ENCODE results near the gene SDF4.

The SDF4 gene

DNA sequence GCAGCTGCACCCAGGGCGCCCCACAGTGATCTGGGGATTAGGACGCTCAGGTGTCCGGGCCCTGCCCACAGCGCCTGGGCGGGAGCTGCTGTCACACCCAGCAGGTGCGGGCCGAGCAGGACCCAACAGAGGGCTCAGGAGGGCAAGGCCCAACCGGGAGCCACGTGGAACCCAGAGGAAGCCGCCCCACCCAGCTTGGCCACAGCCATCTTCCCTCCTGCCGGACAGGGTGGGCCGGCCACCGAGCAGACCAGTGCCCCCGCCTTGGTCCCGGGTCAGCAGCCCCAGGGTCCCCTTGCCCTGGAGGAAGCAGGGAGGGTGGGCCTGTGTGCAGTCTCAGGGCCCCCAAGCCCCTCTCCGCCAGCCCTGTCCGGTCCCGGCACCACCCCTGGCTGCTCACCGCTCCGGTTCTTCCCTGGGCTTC lies 64.4 kb downstream of the SDF4 start:
- Histone ChIP-seq H3K9me2 (ENCODE audit: low read depth, low read length) (no peaks in the 10 kb centered on the region), H3F3A (ENCODE audit: insufficient read depth, low read length) (no peaks in the 10 kb centered on the region), H3K9ac (ENCODE audit: low read length) (no peak overlapping the region), H3K4me3 (ENCODE audit: low read depth, low read length, poor library complexity, severe bottlenecking) (no peak overlapping the region), H4K20me1 (ENCODE audit: insufficient read depth, low read length) (no peaks in the 10 kb centered on the region), H3K36me3 (ENCODE audit: insufficient read depth, low read length) (no peaks in the 10 kb centered on the region), H3K27me3 (ENCODE audit: insufficient read depth, low read length) (peaks cover 5% of the 10 kb centered on the region), H3K9me3 (ENCODE audit: low read length) (no peaks in the 10 kb centered on the region), H2AFZ (ENCODE audit: low read length) (no peak overlapping the region), H3K4me1 (ENCODE audit: insufficient read depth, low read length, severe bottlenecking) (no peaks in the 10 kb centered on the region), H3K4me2 (ENCODE audit: low read length) (no peak overlapping the region), H3K27ac (ENCODE audit: low read depth, low read length, poor library complexity, severe bottlenecking) (no peak overlapping the region), H3K79me2 (ENCODE audit: insufficient read depth, low read length) (no peaks in the 10 kb centered on the region)
- no peak for TF ChIP-seq EZH2 (IDR thresholded peaks at IDR 0.05; ENCODE audit: borderline replicate concordance, low read length)
- TF ChIP-seq, protein P1, sequence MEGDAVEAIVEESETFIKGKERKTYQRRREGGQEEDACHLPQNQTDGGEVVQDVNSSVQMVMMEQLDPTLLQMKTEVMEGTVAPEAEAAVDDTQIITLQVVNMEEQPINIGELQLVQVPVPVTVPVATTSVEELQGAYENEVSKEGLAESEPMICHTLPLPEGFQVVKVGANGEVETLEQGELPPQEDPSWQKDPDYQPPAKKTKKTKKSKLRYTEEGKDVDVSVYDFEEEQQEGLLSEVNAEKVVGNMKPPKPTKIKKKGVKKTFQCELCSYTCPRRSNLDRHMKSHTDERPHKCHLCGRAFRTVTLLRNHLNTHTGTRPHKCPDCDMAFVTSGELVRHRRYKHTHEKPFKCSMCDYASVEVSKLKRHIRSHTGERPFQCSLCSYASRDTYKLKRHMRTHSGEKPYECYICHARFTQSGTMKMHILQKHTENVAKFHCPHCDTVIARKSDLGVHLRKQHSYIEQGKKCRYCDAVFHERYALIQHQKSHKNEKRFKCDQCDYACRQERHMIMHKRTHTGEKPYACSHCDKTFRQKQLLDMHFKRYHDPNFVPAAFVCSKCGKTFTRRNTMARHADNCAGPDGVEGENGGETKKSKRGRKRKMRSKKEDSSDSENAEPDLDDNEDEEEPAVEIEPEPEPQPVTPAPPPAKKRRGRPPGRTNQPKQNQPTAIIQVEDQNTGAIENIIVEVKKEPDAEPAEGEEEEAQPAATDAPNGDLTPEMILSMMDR (IDR thresholded peaks at IDR 0.05; ENCODE audit: low read length): no peak

Measured in OCI-LY1 (cell line).